HL-60 (cell line): ENCODE measurements around the gene ZNF692.

Experiments used
- DNase-seq, 2 experiments: peaks; one replicate each; pipeline ENCODE4 v3.0.0-alpha.2; 2010 to 2020; ENCODE audit warnings: low read depth in 1 of 2, low spot score in 1 of 2
- H3K27ac ChIP-seq: fragments of 250-450 bp; sonication (Bioruptor Pico); replicated peaks from 2 replicates; pipeline ENCODE4 v1.5.1; 2020; ENCODE audit warnings: mild to moderate bottlenecking, moderate library complexity
- H3K27me3 ChIP-seq: fragments of 250-450 bp; sonication (Bioruptor Pico); 2 replicates; pipeline ENCODE4 v1.5.1; 2021; ENCODE audit warnings: mild to moderate bottlenecking, moderate library complexity; ENCODE audit not compliant: insufficient read depth, poor library complexity, severe bottlenecking
- H3K4me3 ChIP-seq: replicated peaks from 2 replicates; pipeline ENCODE4 v1.5.1; 2011; ENCODE audit warnings: mild to moderate bottlenecking, control low read depth, low read length; ENCODE audit not compliant: insufficient read depth
- GABPA ChIP-seq: IDR thresholded peaks from 2 replicates; pipeline ENCODE4 v1.6.1; 2012; ENCODE audit warnings: low read depth
- POLR2AphosphoS5 ChIP-seq: IDR thresholded peaks from 2 replicates; pipeline ENCODE4 v1.6.1; 2012; ENCODE audit warnings: low read depth
- SPI1 ChIP-seq: IDR thresholded peaks from 2 replicates; pipeline ENCODE4 v1.6.1; 2012; ENCODE audit warnings: low read depth, mild to moderate bottlenecking, borderline replicate concordance
- TF ChIP-seq, protein P1 (sequence below): IDR thresholded peaks from one replicate; pipeline ENCODE4 v1.5.1; 2011; ENCODE audit warnings: low read length, control low read depth, inconsistent platforms; ENCODE audit not compliant: insufficient read depth
- TF ChIP-seq, protein P2 (sequence below): IDR thresholded peaks from 2 replicates; pipeline ENCODE4 v1.6.1; 2012; ENCODE audit warnings: low read depth; ENCODE audit not compliant: insufficient replicate concordance

The ZNF692 gene

DNA sequence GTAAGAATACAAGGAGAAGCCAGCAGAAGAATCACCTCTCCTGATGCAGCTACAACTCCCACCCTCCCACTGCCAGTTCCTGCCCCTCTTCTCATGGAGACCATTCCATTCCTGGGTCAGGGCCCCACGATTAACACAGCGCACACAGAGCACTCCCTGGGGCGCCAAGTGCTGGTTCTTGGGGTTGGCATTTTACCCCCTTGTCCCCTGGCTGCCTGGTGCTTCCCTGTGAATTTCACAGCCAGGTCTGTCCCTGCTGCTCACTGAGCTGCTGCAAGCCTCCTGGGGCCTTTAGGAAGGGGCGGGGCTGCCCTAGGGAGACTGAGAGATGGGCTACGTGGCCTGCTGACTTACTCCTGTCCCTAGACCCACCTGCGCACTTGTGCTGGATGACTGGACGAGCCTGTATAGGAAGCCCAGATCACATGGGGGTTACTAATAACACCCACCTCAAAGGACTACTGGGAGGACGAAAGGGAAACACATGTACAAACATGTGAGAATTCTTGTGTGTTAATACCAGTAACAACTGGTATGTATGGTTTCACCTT lies 16.0 kb downstream of the ZNF692 start:
- H3K27me3 ChIP-seq, result no peaks in the 10 kb centered on the region
- no peak overlapping the region for H3K4me3 ChIP-seq
- DNase-seq, result no peak
- TF ChIP-seq SPI1 (no peak), GABPA (no peak), POLR2AphosphoS5 (no peak)
- TF ChIP-seq, protein P1, sequence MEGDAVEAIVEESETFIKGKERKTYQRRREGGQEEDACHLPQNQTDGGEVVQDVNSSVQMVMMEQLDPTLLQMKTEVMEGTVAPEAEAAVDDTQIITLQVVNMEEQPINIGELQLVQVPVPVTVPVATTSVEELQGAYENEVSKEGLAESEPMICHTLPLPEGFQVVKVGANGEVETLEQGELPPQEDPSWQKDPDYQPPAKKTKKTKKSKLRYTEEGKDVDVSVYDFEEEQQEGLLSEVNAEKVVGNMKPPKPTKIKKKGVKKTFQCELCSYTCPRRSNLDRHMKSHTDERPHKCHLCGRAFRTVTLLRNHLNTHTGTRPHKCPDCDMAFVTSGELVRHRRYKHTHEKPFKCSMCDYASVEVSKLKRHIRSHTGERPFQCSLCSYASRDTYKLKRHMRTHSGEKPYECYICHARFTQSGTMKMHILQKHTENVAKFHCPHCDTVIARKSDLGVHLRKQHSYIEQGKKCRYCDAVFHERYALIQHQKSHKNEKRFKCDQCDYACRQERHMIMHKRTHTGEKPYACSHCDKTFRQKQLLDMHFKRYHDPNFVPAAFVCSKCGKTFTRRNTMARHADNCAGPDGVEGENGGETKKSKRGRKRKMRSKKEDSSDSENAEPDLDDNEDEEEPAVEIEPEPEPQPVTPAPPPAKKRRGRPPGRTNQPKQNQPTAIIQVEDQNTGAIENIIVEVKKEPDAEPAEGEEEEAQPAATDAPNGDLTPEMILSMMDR, result no peak
- TF ChIP-seq, protein P2, sequence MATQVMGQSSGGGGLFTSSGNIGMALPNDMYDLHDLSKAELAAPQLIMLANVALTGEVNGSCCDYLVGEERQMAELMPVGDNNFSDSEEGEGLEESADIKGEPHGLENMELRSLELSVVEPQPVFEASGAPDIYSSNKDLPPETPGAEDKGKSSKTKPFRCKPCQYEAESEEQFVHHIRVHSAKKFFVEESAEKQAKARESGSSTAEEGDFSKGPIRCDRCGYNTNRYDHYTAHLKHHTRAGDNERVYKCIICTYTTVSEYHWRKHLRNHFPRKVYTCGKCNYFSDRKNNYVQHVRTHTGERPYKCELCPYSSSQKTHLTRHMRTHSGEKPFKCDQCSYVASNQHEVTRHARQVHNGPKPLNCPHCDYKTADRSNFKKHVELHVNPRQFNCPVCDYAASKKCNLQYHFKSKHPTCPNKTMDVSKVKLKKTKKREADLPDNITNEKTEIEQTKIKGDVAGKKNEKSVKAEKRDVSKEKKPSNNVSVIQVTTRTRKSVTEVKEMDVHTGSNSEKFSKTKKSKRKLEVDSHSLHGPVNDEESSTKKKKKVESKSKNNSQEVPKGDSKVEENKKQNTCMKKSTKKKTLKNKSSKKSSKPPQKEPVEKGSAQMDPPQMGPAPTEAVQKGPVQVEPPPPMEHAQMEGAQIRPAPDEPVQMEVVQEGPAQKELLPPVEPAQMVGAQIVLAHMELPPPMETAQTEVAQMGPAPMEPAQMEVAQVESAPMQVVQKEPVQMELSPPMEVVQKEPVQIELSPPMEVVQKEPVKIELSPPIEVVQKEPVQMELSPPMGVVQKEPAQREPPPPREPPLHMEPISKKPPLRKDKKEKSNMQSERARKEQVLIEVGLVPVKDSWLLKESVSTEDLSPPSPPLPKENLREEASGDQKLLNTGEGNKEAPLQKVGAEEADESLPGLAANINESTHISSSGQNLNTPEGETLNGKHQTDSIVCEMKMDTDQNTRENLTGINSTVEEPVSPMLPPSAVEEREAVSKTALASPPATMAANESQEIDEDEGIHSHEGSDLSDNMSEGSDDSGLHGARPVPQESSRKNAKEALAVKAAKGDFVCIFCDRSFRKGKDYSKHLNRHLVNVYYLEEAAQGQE, result no peak
- no peak overlapping the region for H3K27ac ChIP-seq

DNA sequence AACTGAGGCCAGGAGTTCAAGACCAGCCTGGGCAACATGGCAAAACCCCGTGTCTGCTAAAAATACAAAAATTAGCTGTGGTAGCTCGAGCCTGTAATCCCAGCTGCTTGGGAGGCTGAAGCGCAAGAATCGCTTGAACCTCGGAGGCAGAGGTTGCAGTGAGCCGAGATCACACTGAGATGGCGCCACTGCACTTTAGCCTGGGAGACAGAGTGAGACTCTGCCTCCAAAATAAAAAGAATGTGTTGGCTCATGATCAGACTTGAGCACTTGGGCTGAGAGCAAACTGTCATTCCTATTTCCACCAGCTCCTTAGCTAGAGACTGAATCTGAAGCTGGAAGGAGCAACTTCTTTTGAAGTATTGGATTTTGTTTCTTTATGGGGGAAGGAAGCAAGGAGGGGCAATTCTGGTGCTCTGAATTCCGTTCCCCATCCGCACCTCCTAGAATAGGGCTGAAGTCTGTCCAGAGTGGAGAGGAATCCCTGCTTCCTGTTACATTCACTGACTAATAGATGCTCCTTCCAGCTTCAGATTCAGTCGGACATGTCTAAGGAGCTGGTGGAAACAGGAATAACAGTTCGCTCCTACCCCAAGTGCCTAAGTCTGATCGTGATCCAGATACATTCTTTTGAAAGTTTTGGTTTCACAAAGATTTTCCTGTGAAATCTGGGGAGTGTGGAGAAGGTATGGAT lies 17.0 kb downstream of the ZNF692 start:
- Histone ChIP-seq H3K27ac (no peak overlapping the region), H3K4me3 (no peak overlapping the region), H3K27me3 (no peaks in the 10 kb centered on the region)
- TF ChIP-seq, protein P1, result peak; percentile 44
- TF ChIP-seq, protein P2, result no peak
- peak in 1 of 2 experiments; percentile 63 for DNase-seq

DNA sequence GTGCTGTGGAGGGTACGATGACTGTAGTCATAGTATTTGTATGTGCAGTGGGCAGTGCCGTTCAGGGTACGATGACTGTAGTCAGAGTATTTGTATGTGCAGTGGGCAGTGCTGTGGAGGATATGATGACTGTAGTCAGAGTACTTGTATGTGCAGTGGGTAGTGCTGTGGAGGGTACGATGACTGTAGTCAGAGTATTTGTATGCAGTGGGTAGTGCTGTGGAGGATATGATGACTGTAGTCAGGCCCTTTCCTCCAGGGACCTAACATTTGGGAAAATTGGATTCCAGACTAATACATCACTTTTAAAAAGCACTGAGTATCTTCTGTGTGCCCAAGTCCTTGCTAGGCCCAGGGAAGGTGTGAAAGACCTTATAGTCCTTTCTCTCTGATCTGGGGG lies 17.9 kb downstream of the ZNF692 start:
- no peak for DNase-seq
- H3K4me3 ChIP-seq, result no peak overlapping the region
- no peaks in the 10 kb centered on the region for H3K27me3 ChIP-seq
- H3K27ac ChIP-seq, result no peak overlapping the region
- TF ChIP-seq POLR2AphosphoS5 (no peak), GABPA (no peak), SPI1 (no peak)
- TF ChIP-seq, protein P1, result no peak
- TF ChIP-seq, protein P2, result no peak
